RWPE1 (cell line): Measurements from ENCODE around the gene PNMA1.
"Not testable (repeated sequence)": the region's sequence is repeated elsewhere in the genome, so short reads cannot be mapped to it uniquely, and the experiment has no call there.

Experiments
- CTCF ChIA-PET: fragments of 350-600 bp; sonication (Branson Sonifier 250); formaldehyde crosslinking; extraction: SDS; loops from one replicate; lab custom pipeline; 2021; lab: Yijun Ruan, JAX
- POLR2A ChIA-PET: fragments of 400-600 bp; formaldehyde crosslinking; extraction: SDS; loops from one replicate; lab custom pipeline; 2020; ENCODE audit warnings: antibody characterized with exemption; ENCODE audit not compliant: low non-redundant PET; lab: Yijun Ruan, JAX
- DNase-seq: peaks from one replicate; pipeline ENCODE4 v3.0.0; 2012; ENCODE audit warnings: low spot score
- H3K27ac ChIP-seq: fragments of 450-650 bp; 2 replicates; pipeline ENCODE4 v1.5.1; 2017
- CTCF ChIP-seq: fragments of 450-650 bp; conservative IDR thresholded peaks from 2 replicates; pipeline ENCODE4 v1.5.1; 2017; ENCODE audit warnings: low read depth, mild to moderate bottlenecking

PNMA1 gene

GRCh38 chr14:73713206-73713802, 880 bp downstream of the PNMA1 start:
- CTCF ChIA-PET, result interaction anchor here (0.9 kb wide), 1 partner anchor 112 kb away, joined by 7 read pairs; no protein-coding TSS in a partner anchor
- no peak for TF ChIP-seq CTCF
- peak; percentile 41 for DNase-seq
- peak overlapping the region; percentile 97 for H3K27ac ChIP-seq
- POLR2A ChIA-PET, result no interaction called here

- DNase-seq, result peak; percentile 28
- TF ChIP-seq CTCF, result no peak
- peak overlapping the region; percentile 97 for H3K27ac ChIP-seq
- ChIA-PET CTCF (interaction anchor here (1.2 kb wide), 1 partner anchor 46 kb away, joined by 3 read pairs; no protein-coding TSS in a partner anchor), POLR2A (no interaction called here)
Observed at GRCh38 chr14:73712540-73713180, 1.5 kb downstream of the PNMA1 start.

- no peak for TF ChIP-seq CTCF
- POLR2A ChIA-PET, result no interaction called here
- H3K27ac ChIP-seq, result peak overlapping the region; percentile 97
- DNase-seq, result no peak
- CTCF ChIA-PET, result interaction anchor here (1.1 to 1.2 kb wide), 2 partner anchors 46 to 224 kb away, joined by 3 read pairs; no protein-coding TSS in a partner anchor
Observed at GRCh38 chr14:73712071-73712506, 2.1 kb downstream of the PNMA1 start.

- DNase-seq, result no peak
- POLR2A ChIA-PET, result no interaction called here
- TF ChIP-seq CTCF, result no peak
- no peak overlapping the region for H3K27ac ChIP-seq
- CTCF ChIA-PET, result no interaction called here
Observed at GRCh38 chr14:73710737-73711136, 3.4 kb downstream of the PNMA1 start.

- no peak for DNase-seq
- no peak for TF ChIP-seq CTCF
- ChIA-PET CTCF (no interaction called here), POLR2A (no interaction called here)
- H3K27ac ChIP-seq, result no peak overlapping the region
Observed at GRCh38 chr14:73709904-73710469, 4.2 kb downstream of the PNMA1 start.

- DNase-seq, CTCF ChIA-PET, POLR2A ChIA-PET, H3K27ac ChIP-seq: not testable (repeated sequence)
Observed at GRCh38 chr14:73708076-73708475, 6.1 kb downstream of the PNMA1 start.

GRCh38 chr14:73700325-73700724, 13.9 kb downstream of the PNMA1 start:
- TF ChIP-seq CTCF, result no peak
- POLR2A ChIA-PET, result no interaction called here
- no peak overlapping the region for H3K27ac ChIP-seq
- no peak for DNase-seq
- CTCF ChIA-PET, result no interaction called here
